Neural cell (in vitro differentiated cells): ENCODE measurements around the gene SFTPA2. TPM values are rescaled to one million over a fixed set of nuclear protein-coding genes. Genes with fewer than 3 reads are reported as not detected.
"Not testable (repeated sequence)": the region's sequence is repeated elsewhere in the genome, so short reads cannot be mapped to it uniquely, and the experiment has no call there.

ENCODE experiments used
- H2AFZ ChIP-seq: fragments of 200-600, 300-800 bp; sonication (generic), shearing (Covaris generic); 2 replicates; pipeline ENCODE4 v1.6.0; 2014; ENCODE audit warnings: low read depth, mild to moderate bottlenecking, antibody characterized with exemption, low read length, moderate library complexity
- H3F3A ChIP-seq: fragments of 200-600 bp; shearing (Covaris generic); 2 replicates; pipeline ENCODE4 v1.6.1; 2016; ENCODE audit warnings: mild to moderate bottlenecking, moderate library complexity, mixed read lengths, antibody characterized with exemption, low read length; ENCODE audit not compliant: insufficient read depth, poor library complexity, severe bottlenecking
- H3K27ac ChIP-seq: fragments of 200-600, 300-800 bp; sonication (generic), shearing (Covaris generic); 2 replicates; pipeline ENCODE4 v1.5.1; 2014; ENCODE audit warnings: mild to moderate bottlenecking, low read length, moderate library complexity
- H3K27me3 ChIP-seq: fragments of 300-800, 200-600 bp; sonication (generic), shearing (Covaris generic); 2 replicates; pipeline ENCODE4 v1.6.0; 2014; ENCODE audit warnings: mild to moderate bottlenecking, low read depth, low read length, moderate library complexity; ENCODE audit not compliant: insufficient read depth
- H3K36me3 ChIP-seq: fragments of 300-800, 200-600 bp; sonication (generic), shearing (Covaris generic); 2 replicates; pipeline ENCODE4 v1.5.1; 2014; ENCODE audit warnings: mild to moderate bottlenecking, antibody characterized with exemption, low read length, moderate library complexity; ENCODE audit not compliant: insufficient read depth
- H3K4me2 ChIP-seq: fragments of 300-800, 200-600 bp; sonication (generic), shearing (Covaris generic); 2 replicates; pipeline ENCODE4 v1.6.0; 2014; ENCODE audit warnings: mild to moderate bottlenecking, low read length
- H3K4me3 ChIP-seq: fragments of 300-800, 200-600 bp; sonication (generic), shearing (Covaris generic); 2 replicates; pipeline ENCODE4 v1.5.1; 2014; ENCODE audit warnings: mild to moderate bottlenecking, low read length, moderate library complexity
- H3K79me2 ChIP-seq: fragments of 200-600 bp; shearing (Covaris generic); replicated peaks from 2 replicates; pipeline ENCODE4 v1.6.0; 2014; ENCODE audit warnings: mild to moderate bottlenecking, low read length, moderate library complexity; ENCODE audit not compliant: insufficient read depth
- H3K9ac ChIP-seq: fragments of 300-800, 200-600 bp; sonication (generic), shearing (Covaris generic); 2 replicates; pipeline ENCODE4 v1.6.1; 2016; ENCODE audit warnings: mild to moderate bottlenecking, low read length, mixed read lengths
- H3K9me2 ChIP-seq: fragments of 200-600 bp; shearing (Covaris generic); 2 replicates; pipeline ENCODE4 v1.6.1; 2016; ENCODE audit warnings: mild to moderate bottlenecking, low read length, mixed read lengths; ENCODE audit not compliant: insufficient read depth
- H3K9me3 ChIP-seq: fragments of 200-600, 300-800 bp; sonication (generic), shearing (Covaris generic); 2 replicates; pipeline ENCODE4 v1.6.1; 2016; ENCODE audit warnings: mild to moderate bottlenecking, mixed run types, low read length, moderate library complexity, mixed read lengths
- H4K20me1 ChIP-seq: fragments of 200-600 bp; shearing (Covaris generic); 2 replicates; pipeline ENCODE4 v1.6.1; 2016; ENCODE audit warnings: mild to moderate bottlenecking, mixed run types; ENCODE audit not compliant: insufficient read depth
- CTCF ChIP-seq: fragments of 450-650 bp; IDR thresholded peaks from 2 replicates; pipeline ENCODE4 v1.5.1; 2014; ENCODE audit warnings: antibody characterized with exemption, mild to moderate bottlenecking, moderate library complexity; ENCODE audit not compliant: poor library complexity, severe bottlenecking
- EP300 ChIP-seq: fragments of 450-650 bp; conservative IDR thresholded peaks from 2 replicates; pipeline ENCODE4 v1.6.1; 2014; ENCODE audit warnings: antibody characterized with exemption, mild to moderate bottlenecking, moderate library complexity; ENCODE audit not compliant: poor library complexity, severe bottlenecking
- EZH2 ChIP-seq: fragments of 200-600, 300-800 bp; shearing (Covaris generic), sonication (generic); IDR thresholded peaks from 2 replicates; pipeline ENCODE4 v1.6.1; 2014; ENCODE audit warnings: antibody characterized with exemption, low read length, borderline replicate concordance, mild to moderate bottlenecking; ENCODE audit not compliant: insufficient read depth, poor library complexity, severe bottlenecking
- MXI1 ChIP-seq: fragments of 450-650 bp; conservative IDR thresholded peaks from 2 replicates; pipeline ENCODE4 v1.6.1; 2014; ENCODE audit warnings: antibody characterized with exemption, mild to moderate bottlenecking; ENCODE audit not compliant: poor library complexity, severe bottlenecking
- POLR2AphosphoS5 ChIP-seq: IDR thresholded peaks from 2 replicates; pipeline ENCODE4 v1.6.1; 2012
- RAD21 ChIP-seq: fragments of 450-650 bp; conservative IDR thresholded peaks from 2 replicates; pipeline ENCODE4 v1.6.1; 2014; ENCODE audit warnings: antibody characterized with exemption, mild to moderate bottlenecking, moderate library complexity
- REST ChIP-seq: IDR thresholded peaks from 2 replicates; pipeline ENCODE4 v1.6.1; 2012; ENCODE audit warnings: borderline replicate concordance
- SMC3 ChIP-seq: fragments of 450-650 bp; conservative IDR thresholded peaks from 2 replicates; pipeline ENCODE4 v1.6.1; 2014; ENCODE audit warnings: antibody characterized with exemption, mild to moderate bottlenecking, moderate library complexity; ENCODE audit not compliant: poor library complexity
- TAF1 ChIP-seq: IDR thresholded peaks from 2 replicates; pipeline ENCODE4 v1.6.1; 2012; ENCODE audit warnings: low read depth
- polyA plus RNA-seq: library from polyadenylated mRNA; depleted of rRNA; stranded (reverse); fragments of >200 nt; gene quantifications from 2 replicates; pipeline ENCODE4 v1.2.3, GENCODE V29; 2014

The SFTPA2 gene
- polyA plus RNA-seq, 1 donor from 2014 or later: 0.48 TPM

- no peaks in the 10 kb centered on the region for H3K9me2 ChIP-seq
Observed at GRCh38 chr10:79602953-79603352, 42.7 kb upstream of the SFTPA2 start.

GRCh38 chr10:79601939-79602338, 41.7 kb upstream of the SFTPA2 start:
- no peak for TF ChIP-seq EZH2
- TF ChIP-seq EP300: no peak
- no peak for TF ChIP-seq TAF1
- TF ChIP-seq CTCF: no peak
- TF ChIP-seq MXI1: no peak
- TF ChIP-seq REST: no peak
- no peak for TF ChIP-seq POLR2AphosphoS5
- no peak for TF ChIP-seq RAD21
- TF ChIP-seq SMC3: no peak
- H3K36me3 ChIP-seq: no peaks in the 10 kb centered on the region
- H3K4me3 ChIP-seq: no peak overlapping the region
- H3K9me3 ChIP-seq: peaks cover 5% of the 10 kb centered on the region
- H3K4me2 ChIP-seq: no peak overlapping the region
- H4K20me1 ChIP-seq: no peaks in the 10 kb centered on the region
- H3K9me2 ChIP-seq: no peaks in the 10 kb centered on the region
- H3K27me3 ChIP-seq: no peaks in the 10 kb centered on the region
- H3K27ac ChIP-seq: no peak overlapping the region
- no peaks in the 10 kb centered on the region for H3F3A ChIP-seq
- no peak overlapping the region for H2AFZ ChIP-seq
- no peak overlapping the region for H3K9ac ChIP-seq
- no peaks in the 10 kb centered on the region for H3K79me2 ChIP-seq

More at GRCh38 chr10:79602953-79603352, 42.7 kb upstream of the SFTPA2 start:
- no peak for TF ChIP-seq EZH2
- TF ChIP-seq MXI1: no peak
- no peak for TF ChIP-seq POLR2AphosphoS5
- TF ChIP-seq TAF1: no peak
- no peak for TF ChIP-seq RAD21
- Histone ChIP-seq H2AFZ (no peak overlapping the region), H3K4me2 (no peak overlapping the region), H4K20me1 (no peaks in the 10 kb centered on the region), H3K9ac (no peak overlapping the region), H3K9me3 (peaks cover 5% of the 10 kb centered on the region), H3K36me3 (no peaks in the 10 kb centered on the region), H3K79me2 (no peaks in the 10 kb centered on the region), H3F3A (no peaks in the 10 kb centered on the region), H3K4me3 (no peak overlapping the region), H3K27me3 (no peaks in the 10 kb centered on the region), H3K27ac (no peak overlapping the region)

- not testable (repeated sequence) for H3K9me2 ChIP-seq, H3F3A ChIP-seq, H3K4me2 ChIP-seq, H3K27ac ChIP-seq, H2AFZ ChIP-seq, H3K79me2 ChIP-seq, H3K36me3 ChIP-seq, H3K9me3 ChIP-seq, H3K9ac ChIP-seq, H4K20me1 ChIP-seq, H3K4me3 ChIP-seq, H3K27me3 ChIP-seq
Observed at GRCh38 chr10:79599644-79600043, 39.4 kb upstream of the SFTPA2 start.
